ENCODE measurements around the gene PBLD.
"Not testable (repeated sequence)": the region's sequence is repeated elsewhere in the genome, so short reads cannot be mapped to it uniquely, and the experiment has no call there.

Gene PBLD

DNA sequence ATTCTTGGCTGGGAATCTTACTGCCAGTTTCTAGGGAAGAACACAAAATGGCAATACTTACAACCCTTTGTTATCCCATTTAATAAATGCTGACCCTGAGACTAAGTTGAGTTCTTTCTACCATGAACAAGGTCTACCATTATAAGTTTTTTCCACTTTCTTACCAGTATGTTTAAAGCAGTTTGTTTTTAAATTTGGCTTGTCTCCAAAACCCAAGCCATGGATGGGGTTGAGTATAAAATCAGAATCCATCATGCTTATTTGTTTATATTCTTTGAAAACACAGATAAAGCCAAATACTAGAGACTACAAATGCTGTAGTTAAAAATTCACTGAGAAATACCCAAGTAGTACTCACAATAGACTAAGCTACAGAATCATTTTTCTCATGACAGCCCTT lies 42.0 kb downstream of the PBLD start:
- H2AFZ ChIP-seq (ENCODE audit: low read depth, low read length), result no peak overlapping the region
- no peaks in the 10 kb centered on the region for H3K4me1 ChIP-seq (ENCODE audit: low read length)
- no peak overlapping the region for H3K4me2 ChIP-seq (ENCODE audit: low read length)
- no peaks in the 10 kb centered on the region for H4K20me1 ChIP-seq (ENCODE audit: insufficient read depth, low read length)
- no peak overlapping the region for H3K27ac ChIP-seq (ENCODE audit: low read length)
- H3K79me2 ChIP-seq (ENCODE audit: low read length), result no peaks in the 10 kb centered on the region
- no peaks in the 10 kb centered on the region for H3K9me3 ChIP-seq (ENCODE audit: insufficient read depth, low read length)
- H3K27me3 ChIP-seq (ENCODE audit: low read depth, low read length), result no peaks in the 10 kb centered on the region
- H3K36me3 ChIP-seq (replicated peaks; ENCODE audit: low read depth, low read length), result no peaks in the 10 kb centered on the region
- TF ChIP-seq CTCF (IDR thresholded peaks at IDR 0.05; ENCODE audit: low read depth, low read length) (no peak), EZH2phosphoT487 (IDR thresholded peaks at IDR 0.05; ENCODE audit: low read depth) (no peak)
- no peak overlapping the region for H3K4me3 ChIP-seq (ENCODE audit: low read length)
- H3K9ac ChIP-seq (ENCODE audit: low read length), result no peak overlapping the region

- H3K27me3 ChIP-seq (ENCODE audit: low read depth, low read length), result no peaks in the 10 kb centered on the region
- no peak overlapping the region for H3K4me3 ChIP-seq (ENCODE audit: low read length)
- H2AFZ ChIP-seq (ENCODE audit: low read depth, low read length), result no peak overlapping the region
- H3K9me3 ChIP-seq (ENCODE audit: insufficient read depth, low read length), result no peaks in the 10 kb centered on the region
- H3K4me1 ChIP-seq (ENCODE audit: low read length), result no peaks in the 10 kb centered on the region
- TF ChIP-seq CTCF (IDR thresholded peaks at IDR 0.05; ENCODE audit: low read depth, low read length) (no peak), EZH2phosphoT487 (IDR thresholded peaks at IDR 0.05; ENCODE audit: low read depth) (no peak)
- no peak overlapping the region for H3K9ac ChIP-seq (ENCODE audit: low read length)
- H3K36me3 ChIP-seq (replicated peaks; ENCODE audit: low read depth, low read length), result no peaks in the 10 kb centered on the region
- H3K79me2 ChIP-seq (ENCODE audit: low read length), result no peaks in the 10 kb centered on the region
- H3K27ac ChIP-seq (ENCODE audit: low read length), result no peak overlapping the region
- H3K4me2 ChIP-seq (ENCODE audit: low read length), result no peak overlapping the region
- H4K20me1 ChIP-seq (ENCODE audit: insufficient read depth, low read length), result no peaks in the 10 kb centered on the region
Observed at GRCh38 chr10:68288717-68289116, 44.0 kb downstream of the PBLD start.

GRCh38 chr10:68284062-68285001 lies 48.4 kb downstream of the PBLD start:
- Histone ChIP-seq H3K4me3 (ENCODE audit: low read length) (no peak overlapping the region), H3K27me3 (ENCODE audit: low read depth, low read length) (no peaks in the 10 kb centered on the region), H3K9ac (ENCODE audit: low read length) (no peak overlapping the region), H3K4me1 (ENCODE audit: low read length) (no peaks in the 10 kb centered on the region), H3K36me3 (replicated peaks; ENCODE audit: low read depth, low read length) (no peaks in the 10 kb centered on the region), H3K27ac (ENCODE audit: low read length) (no peak overlapping the region), H3K4me2 (ENCODE audit: low read length) (no peak overlapping the region), H4K20me1 (ENCODE audit: insufficient read depth, low read length) (no peaks in the 10 kb centered on the region), H3K9me3 (ENCODE audit: insufficient read depth, low read length) (no peaks in the 10 kb centered on the region), H3K79me2 (ENCODE audit: low read length) (no peaks in the 10 kb centered on the region), H2AFZ (ENCODE audit: low read depth, low read length) (no peak overlapping the region)
- no peak for TF ChIP-seq EZH2phosphoT487 (IDR thresholded peaks at IDR 0.05; ENCODE audit: low read depth)
- no peak for TF ChIP-seq CTCF (IDR thresholded peaks at IDR 0.05; ENCODE audit: low read depth, low read length)

GRCh38 chr10:68280758-68281157 lies 52.0 kb downstream of the PBLD start:
- H3K27ac ChIP-seq (ENCODE audit: low read length), result no peak overlapping the region
- TF ChIP-seq CTCF (IDR thresholded peaks at IDR 0.05; ENCODE audit: low read depth, low read length) (no peak), EZH2phosphoT487 (IDR thresholded peaks at IDR 0.05; ENCODE audit: low read depth) (no peak)
- H3K4me3 ChIP-seq (ENCODE audit: low read length), result no peak overlapping the region
- H3K9ac ChIP-seq (ENCODE audit: low read length), result no peak overlapping the region
- no peaks in the 10 kb centered on the region for H4K20me1 ChIP-seq (ENCODE audit: insufficient read depth, low read length)
- H3K4me2 ChIP-seq (ENCODE audit: low read length), result no peak overlapping the region
- H3K79me2 ChIP-seq (ENCODE audit: low read length), result no peaks in the 10 kb centered on the region
- no peaks in the 10 kb centered on the region for H3K36me3 ChIP-seq (replicated peaks; ENCODE audit: low read depth, low read length)
- H2AFZ ChIP-seq (ENCODE audit: low read depth, low read length), result no peak overlapping the region
- no peaks in the 10 kb centered on the region for H3K4me1 ChIP-seq (ENCODE audit: low read length)
- H3K27me3 ChIP-seq (ENCODE audit: low read depth, low read length), result no peaks in the 10 kb centered on the region
- H3K9me3 ChIP-seq (ENCODE audit: insufficient read depth, low read length), result no peaks in the 10 kb centered on the region

- not testable (repeated sequence) for H3K27ac ChIP-seq (ENCODE audit: low read length); H3K9me3 ChIP-seq (ENCODE audit: insufficient read depth, low read length); H3K4me3 ChIP-seq (ENCODE audit: low read length); H4K20me1 ChIP-seq (ENCODE audit: insufficient read depth, low read length); H3K79me2 ChIP-seq (ENCODE audit: low read length); H3K4me1 ChIP-seq (ENCODE audit: low read length); H3K36me3 ChIP-seq (replicated peaks; ENCODE audit: low read depth, low read length); H3K9ac ChIP-seq (ENCODE audit: low read length); H3K27me3 ChIP-seq (ENCODE audit: low read depth, low read length); H3K4me2 ChIP-seq (ENCODE audit: low read length); H2AFZ ChIP-seq (ENCODE audit: low read depth, low read length)
Observed at GRCh38 chr10:68278906-68279753, 53.6 kb downstream of the PBLD start.

DNA sequence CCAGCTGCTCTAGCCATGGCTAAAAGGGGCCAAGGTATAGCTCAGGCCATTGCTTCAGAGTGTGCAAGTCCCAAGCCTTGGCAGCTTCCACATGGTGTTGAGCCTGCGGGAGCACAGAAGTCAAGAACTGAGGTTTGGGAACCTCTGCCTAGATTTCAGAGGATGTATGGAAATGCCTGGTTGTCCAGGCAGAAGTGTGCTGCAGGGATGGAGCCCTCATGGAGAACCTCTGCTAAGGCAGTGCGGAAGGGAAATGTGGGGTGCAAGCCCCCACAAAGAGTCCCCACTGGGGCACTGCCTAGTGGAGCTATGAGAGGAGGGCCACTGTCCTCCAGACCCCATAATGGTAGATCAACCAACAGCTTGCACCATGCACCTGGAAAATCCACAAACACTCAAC lies 54.9 kb downstream of the PBLD start:
- not testable (repeated sequence) for H2AFZ ChIP-seq (ENCODE audit: low read depth, low read length); H3K4me2 ChIP-seq (ENCODE audit: low read length); H4K20me1 ChIP-seq (ENCODE audit: insufficient read depth, low read length); H3K36me3 ChIP-seq (replicated peaks; ENCODE audit: low read depth, low read length); H3K9ac ChIP-seq (ENCODE audit: low read length); H3K4me3 ChIP-seq (ENCODE audit: low read length); H3K79me2 ChIP-seq (ENCODE audit: low read length); H3K4me1 ChIP-seq (ENCODE audit: low read length); H3K27me3 ChIP-seq (ENCODE audit: low read depth, low read length); H3K9me3 ChIP-seq (ENCODE audit: insufficient read depth, low read length); H3K27ac ChIP-seq (ENCODE audit: low read length)

Data from OCI-LY3 (cell line).